GM10248 (cell line): ENCODE measurements around the gene SIVA1.

Experiments
- CTCF ChIA-PET: fragments of 300-600 bp; sonication (Branson Sonifier 250); formaldehyde crosslinking; extraction: SDS; loops from one replicate; lab custom pipeline; 2021; ENCODE audit warnings: antibody characterized with exemption; lab: Yijun Ruan, JAX
- POLR2A ChIA-PET: fragments of 350-650 bp; sonication (Branson Sonifier 250); formaldehyde crosslinking; extraction: SDS; loops from one replicate; lab custom pipeline; 2020; ENCODE audit warnings: antibody characterized with exemption; lab: Yijun Ruan, JAX
- DNase-seq: peaks from one replicate; pipeline ENCODE4 v3.0.0; 2012; ENCODE audit errors: extremely low spot score
- TF ChIP-seq, protein P1 (sequence below): IDR thresholded peaks from 2 replicates; pipeline ENCODE4 v1.5.1; 2012; ENCODE audit warnings: mild to moderate bottlenecking, low read depth; ENCODE audit errors: extremely low read depth, missing control alignments, control extremely low read depth

SIVA1 gene

DNA sequence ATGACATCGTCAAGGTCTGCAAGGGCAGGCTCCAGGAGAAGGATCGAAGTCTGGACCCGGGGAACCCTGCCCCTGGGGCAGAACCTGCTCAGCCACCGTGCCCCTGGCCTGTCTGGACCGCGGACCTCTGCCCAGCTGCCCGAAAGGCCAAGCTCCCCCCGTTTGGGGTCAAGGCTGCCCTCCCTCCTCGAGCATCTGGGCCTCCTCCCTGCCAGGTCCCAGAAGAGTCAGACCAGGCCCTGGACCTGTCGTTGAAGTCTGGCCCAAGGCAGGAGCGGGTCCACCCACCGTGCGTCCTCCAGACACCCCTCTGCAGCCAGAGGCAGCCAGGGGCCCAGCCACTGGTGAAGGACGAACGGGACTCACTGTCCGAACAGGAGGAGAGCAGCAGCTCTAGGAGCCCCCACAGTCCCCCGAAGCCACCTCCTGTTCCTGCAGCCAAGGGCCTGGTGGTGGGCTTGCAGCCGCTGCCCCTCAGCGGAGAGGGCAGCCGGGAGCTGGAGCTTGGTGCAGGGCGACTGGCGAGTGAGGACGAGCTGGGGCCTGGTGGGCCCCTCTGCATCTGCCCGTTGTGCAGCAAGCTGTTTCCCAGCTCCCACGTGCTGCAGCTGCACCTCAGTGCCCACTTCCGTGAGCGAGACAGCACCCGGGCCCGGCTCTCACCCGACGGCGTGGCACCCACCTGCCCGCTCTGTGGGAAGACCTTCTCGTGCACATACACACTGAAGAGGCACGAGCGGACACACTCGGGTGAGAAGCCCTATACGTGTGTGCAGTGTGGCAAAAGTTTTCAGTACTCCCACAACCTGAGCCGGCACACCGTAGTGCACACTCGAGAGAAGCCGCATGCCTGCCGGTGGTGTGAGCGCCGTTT lies 48.8 kb downstream of the SIVA1 start:
- POLR2A ChIA-PET = no interaction called here

DNA sequence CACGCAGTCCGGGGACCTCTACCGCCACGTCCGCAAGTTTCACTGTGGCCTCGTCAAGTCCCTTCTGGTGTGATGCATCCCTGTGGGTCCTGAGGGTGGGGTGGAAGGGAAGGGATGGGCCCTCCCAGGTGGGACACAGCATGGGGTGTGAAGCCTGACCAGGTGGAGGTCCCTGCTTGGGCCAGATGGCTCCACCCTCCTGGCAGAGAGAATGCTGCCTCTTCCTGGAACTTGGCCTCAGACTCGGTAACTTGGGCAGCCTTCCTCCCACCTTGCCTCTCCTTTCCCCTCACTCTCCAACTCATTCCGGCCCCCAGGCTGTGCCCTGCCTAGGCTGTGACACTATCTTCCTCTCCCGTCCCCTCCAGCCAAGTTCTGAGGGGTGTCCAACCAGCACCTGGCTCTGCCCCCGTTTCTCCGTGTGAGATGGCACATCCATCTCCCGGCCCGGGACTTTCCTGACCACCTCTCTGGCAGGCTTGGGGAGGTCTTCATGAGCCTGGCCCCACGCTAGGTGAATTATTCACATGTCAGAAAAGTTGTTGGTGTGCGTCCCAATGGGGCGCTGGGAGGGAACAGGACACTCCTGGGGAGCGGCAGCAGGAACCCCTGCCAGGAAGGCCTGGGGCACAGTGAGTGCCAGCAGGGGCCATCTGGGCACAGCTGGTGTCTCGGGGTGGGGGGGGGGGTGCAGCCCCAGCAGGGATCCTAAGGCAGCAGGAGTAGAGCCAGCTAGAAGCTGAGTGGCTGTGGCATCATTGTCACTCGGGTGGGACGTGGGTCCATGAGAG lies 49.6 kb downstream of the SIVA1 start:
- TF ChIP-seq, protein P1, sequence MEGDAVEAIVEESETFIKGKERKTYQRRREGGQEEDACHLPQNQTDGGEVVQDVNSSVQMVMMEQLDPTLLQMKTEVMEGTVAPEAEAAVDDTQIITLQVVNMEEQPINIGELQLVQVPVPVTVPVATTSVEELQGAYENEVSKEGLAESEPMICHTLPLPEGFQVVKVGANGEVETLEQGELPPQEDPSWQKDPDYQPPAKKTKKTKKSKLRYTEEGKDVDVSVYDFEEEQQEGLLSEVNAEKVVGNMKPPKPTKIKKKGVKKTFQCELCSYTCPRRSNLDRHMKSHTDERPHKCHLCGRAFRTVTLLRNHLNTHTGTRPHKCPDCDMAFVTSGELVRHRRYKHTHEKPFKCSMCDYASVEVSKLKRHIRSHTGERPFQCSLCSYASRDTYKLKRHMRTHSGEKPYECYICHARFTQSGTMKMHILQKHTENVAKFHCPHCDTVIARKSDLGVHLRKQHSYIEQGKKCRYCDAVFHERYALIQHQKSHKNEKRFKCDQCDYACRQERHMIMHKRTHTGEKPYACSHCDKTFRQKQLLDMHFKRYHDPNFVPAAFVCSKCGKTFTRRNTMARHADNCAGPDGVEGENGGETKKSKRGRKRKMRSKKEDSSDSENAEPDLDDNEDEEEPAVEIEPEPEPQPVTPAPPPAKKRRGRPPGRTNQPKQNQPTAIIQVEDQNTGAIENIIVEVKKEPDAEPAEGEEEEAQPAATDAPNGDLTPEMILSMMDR = no peak

More for the DNA sequence above, 48.8 kb downstream of the SIVA1 start:
- CTCF ChIA-PET = interaction anchor here (1.6 to 1.9 kb wide), 2 partner anchors 25 to 33 kb away, joined by 6 to 7 read pairs; no protein-coding TSS in a partner anchor
- DNase-seq = no peak
- TF ChIP-seq, protein P1 = no peak

DNA sequence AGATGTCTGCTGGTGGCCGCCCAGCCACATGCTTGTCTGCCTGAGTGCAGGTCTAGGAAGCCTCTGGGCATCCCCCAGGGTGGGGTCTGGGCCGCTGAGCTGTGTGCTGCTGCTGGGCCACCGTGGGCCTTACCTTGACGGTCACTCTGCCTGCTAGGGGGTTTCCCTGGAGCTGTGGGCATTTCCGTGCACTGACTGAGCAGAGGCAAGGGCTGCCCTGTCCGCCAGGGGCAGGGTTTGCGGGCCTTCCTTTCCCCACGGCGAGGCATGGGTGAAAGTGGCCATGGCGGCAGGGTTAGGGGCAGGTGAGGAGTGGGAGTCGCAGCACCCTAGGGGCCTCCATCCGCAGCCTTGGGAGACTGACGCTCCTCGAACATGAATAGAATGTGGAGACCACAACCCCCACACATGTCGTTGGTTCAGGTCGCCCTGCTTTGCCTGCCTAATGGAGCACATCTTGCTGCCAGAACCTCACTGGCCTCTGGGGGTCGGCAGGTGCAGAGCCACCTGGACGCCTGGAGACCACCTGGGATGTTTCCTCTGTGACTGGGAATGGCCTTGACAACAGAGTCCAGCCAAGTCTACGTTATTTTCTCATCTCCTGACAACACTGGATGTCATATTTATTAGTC lies 50.4 kb downstream of the SIVA1 start:
- DNase-seq = no peak
- ChIA-PET CTCF (interaction anchor here (2.0 kb wide), 1 partner anchor 23 kb away, joined by 7 read pairs; no protein-coding TSS in a partner anchor), POLR2A (no interaction called here)
- TF ChIP-seq, protein P1 = no peak

More for the DNA sequence above, 49.6 kb downstream of the SIVA1 start:
- ChIA-PET POLR2A (no interaction called here), CTCF (no interaction called here)
- DNase-seq = no peak

DNA sequence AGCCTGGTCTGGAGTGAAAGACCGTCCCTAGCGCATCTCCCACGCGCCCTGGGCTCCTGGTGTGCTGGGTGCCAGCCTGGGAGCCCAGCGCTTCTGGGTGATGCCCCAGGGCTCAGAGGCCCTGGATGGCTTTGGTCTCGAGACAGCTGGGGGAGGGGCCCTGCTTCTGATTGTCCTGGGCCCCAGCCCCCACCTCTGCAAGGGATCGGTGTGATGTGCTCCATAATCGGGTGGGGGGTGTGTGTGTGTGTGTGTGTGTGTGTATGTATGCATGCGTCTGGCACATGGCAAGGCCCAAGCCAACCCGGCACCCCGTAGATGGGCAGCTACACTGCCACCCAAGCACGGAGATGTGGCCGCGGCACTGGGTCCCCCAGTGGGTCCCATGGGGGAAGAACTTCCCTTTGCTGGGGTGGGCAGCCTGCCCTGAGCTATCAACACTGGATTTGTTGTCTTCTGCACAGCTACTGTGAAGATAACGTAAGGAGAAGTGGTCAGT lies 51.0 kb downstream of the SIVA1 start:
- POLR2A ChIA-PET = no interaction called here
- DNase-seq = no peak
- CTCF ChIA-PET = interaction anchor here (2.0 kb wide), 1 partner anchor 22 kb away, joined by 7 read pairs; no protein-coding TSS in a partner anchor
- TF ChIP-seq, protein P1 = no peak

DNA sequence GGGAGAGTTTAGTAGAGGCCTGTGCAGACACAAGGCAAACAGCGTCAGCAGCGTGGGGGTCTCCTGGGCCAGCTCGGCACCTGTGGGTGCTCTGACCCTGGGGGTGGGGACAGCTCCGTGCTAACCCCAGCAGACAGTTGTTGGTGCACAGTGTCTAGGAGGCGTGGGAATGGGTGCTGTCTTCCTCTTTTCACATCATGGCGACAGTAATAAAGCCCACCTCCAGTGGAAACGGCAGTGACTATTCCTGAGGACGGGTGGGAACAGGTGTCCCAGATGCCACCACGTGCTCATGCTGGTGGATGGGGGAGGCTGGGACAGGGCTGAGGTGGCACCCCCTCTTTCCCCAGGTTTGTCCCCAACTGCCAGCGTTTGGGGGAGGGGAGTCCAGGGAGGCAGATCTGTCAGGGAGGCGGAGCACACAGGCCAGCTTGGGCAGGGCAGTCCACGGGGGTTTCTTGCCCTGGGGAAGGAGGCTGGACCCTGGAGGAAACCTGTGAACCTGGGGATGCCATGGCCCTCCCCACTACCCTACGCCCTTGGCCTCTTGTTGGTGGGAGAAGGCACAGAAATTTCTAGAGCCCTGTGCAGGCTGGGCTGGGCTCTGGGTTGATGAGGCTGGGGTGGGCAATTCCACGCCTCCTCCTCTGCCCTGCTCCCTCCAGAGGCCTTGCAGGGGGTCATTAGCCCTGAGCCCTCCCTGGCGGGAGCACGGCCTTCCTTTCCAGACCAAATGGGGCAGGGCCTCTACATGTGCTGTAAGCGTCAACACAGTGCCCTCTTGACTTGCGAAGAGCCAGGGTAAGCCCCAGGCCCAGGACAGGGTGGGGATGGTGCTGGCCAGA lies 51.8 kb downstream of the SIVA1 start:
- ChIA-PET CTCF (interaction anchor here (1.0 to 2.0 kb wide), 2 partner anchors 21 to 37 kb away, joined by 3 to 7 read pairs; no protein-coding TSS in a partner anchor), POLR2A (no interaction called here)
- DNase-seq = no peak
- TF ChIP-seq, protein P1 = no peak
